Adrenal gland (tissue), 12 donors: Measurements from ENCODE around the gene PTH2. TPM values are rescaled to one million over a fixed set of nuclear protein-coding genes. Genes with fewer than 3 reads are reported as not detected.
"Not testable (repeated sequence)": the region's sequence is repeated elsewhere in the genome, so short reads cannot be mapped to it uniquely, and the experiment has no call there.

Source experiments
- DNase-seq, 7 donors: peaks; one replicate each; pipeline ENCODE4 v3.0.0-alpha.2; 2019 to 2020
- H3K27ac ChIP-seq, 5 donors: fragments of 200-600 bp; sonication (generic) in 4 of 5; 1 replicate in 3 of 5; 2 replicates in 2 of 5; pipeline versions ENCODE4 v1.5.1 to v1.8.0; 2016 to 2020; ENCODE audit warnings: mild to moderate bottlenecking in 1 of 5
- H3K27me3 ChIP-seq: fragments of 200-600 bp; 2 replicates; pipeline ENCODE4 v1.8.0; 2021
- H3K36me3 ChIP-seq, 2 donors: fragments of 200-600 bp; replicated peaks in 1 of 2; 1 replicate in 1 of 2; 2 replicates in 1 of 2; pipeline versions ENCODE4 v1.5.1 to v1.8.0; 2018 to 2022
- H3K4me1 ChIP-seq, 2 donors: fragments of 200-600 bp; replicated peaks in 1 of 2; 1 replicate in 1 of 2; 2 replicates in 1 of 2; pipeline versions ENCODE4 v1.5.1 to v1.8.0; 2018 to 2021
- H3K4me3 ChIP-seq, 4 donors: fragments of 200-600 bp; sonication (generic) in 3 of 4; one replicate each; pipeline ENCODE4 v1.5.1; 2016 to 2018
- H3K9me3 ChIP-seq, 3 donors: fragments of 200-600 bp; sonication (generic) in 1 of 3; replicated peaks in 1 of 3; 1 replicate in 2 of 3; 2 replicates in 1 of 3; pipeline versions ENCODE4 v1.5.1 to v1.8.0; 2016 to 2021
- CTCF ChIP-seq, 6 experiments: fragments of 450-650 bp in 4 of 6; fragments of 200-600 bp in 2 of 6; sonication (generic) in 1 of 6; IDR thresholded peaks; 1 replicate in 5 of 6; 2 replicates in 1 of 6; pipeline versions ENCODE4 v1.5.1 to v1.8.0; 2016 to 2021; ENCODE audit warnings: antibody characterized with exemption in 6 of 6, mild to moderate bottlenecking in 2 of 6, moderate library complexity in 1 of 6
- POLR2A ChIP-seq, 2 donors: fragments of 450-650 bp; IDR thresholded peaks; one replicate each; pipeline ENCODE4 v1.6.1; 2017; ENCODE audit warnings: antibody characterized with exemption in 2 of 2, mild to moderate bottlenecking in 2 of 2, moderate library complexity in 1 of 2
- WGBS, 4 donors: extraction: QIAGEN DNeasy Blood & Tissue Kit in 2 of 4; methylation state at CpG; one replicate each; pipeline versions ENCODE4 v1.1.5 to v1.1.7; 2013 to 2017; 5-methylcytosine and 5-hydroxymethylcytosine counted together
- intact Hi-C, 2 donors: fragments of 100-400 bp; cut with DNase I; formaldehyde crosslinking; loops; one replicate each; pipeline versions ENCODE4 v1.14.1 to v1.15.0; 2022 to 2023
- polyA plus RNA-seq, 3 donors: library from polyadenylated mRNA; stranded (reverse); fragments of 200-250 nt in 2 of 3; fragments of 350-450 nt in 1 of 3; fragmentation: Illumina TruSeq in 1 of 3; extraction: RNeasy Lipid Tissue Mini Kit (QIAGEN cat#74804) in 1 of 3; gene quantifications; one replicate each; pipeline ENCODE4 v1.2.3, GENCODE V29; 2013 to 2014
- total RNA-seq, 9 donors: library from RNA; depleted of rRNA in 4 of 9; stranded (reverse); fragments of >200 nt in 4 of 9; fragments of 120-200 nt in 1 of 9; fragmentation: NEBNext Ultra II Directional in 1 of 9; extraction: Animal tissue kit (Norgen Biotek cat#: 25700) in 1 of 9; gene quantifications; one replicate each; pipeline versions ENCODE4 v1.1.0 to v1.2.4, GENCODE V29; 2013 to 2023
- donor health status: healthy with polysubstance abuse.
- donor health status: Bipolar disorder and iron deficiency.
- donor health status: DM: yes; HTN: yes; CAD: no.
- donor health status: DM: no; HTN: no; CAD: no.
- donor health status: DM: no; HTN: no; CAD: no.
- donor health status: DM: yes; HTN: yes; CAD: no.

Gene PTH2
- total and polyA plus RNA-seq, 12 donors: not detected

- Histone ChIP-seq H3K36me3 (no peaks in the 10 kb centered on the region), H3K27ac (no peak overlapping the region), H3K27me3 (no peaks in the 10 kb centered on the region), H3K9me3 (peaks cover 0 to 4% (median 0%) of the 10 kb centered on the region in 3 donors), H3K4me1 (no peaks in the 10 kb centered on the region), H3K4me3 (no peak overlapping the region)
- no peak for DNase-seq
- 85 to 92% (median 89%) methylated on average over 5 of the region's 5 CpGs for WGBS, 4 donors
- TF ChIP-seq POLR2A (IDR thresholded peaks at IDR 0.05): no peak
- no peak for TF ChIP-seq CTCF (IDR thresholded peaks at IDR 0.05)
- intact Hi-C loops: no loop called here
Measured at GRCh38 chr19:49382639-49383038, 40.6 kb downstream of the PTH2 start.

- DNase-seq: no peak
- 83 to 94% (median 87%) methylated on average over 3 of the region's 3 CpGs for WGBS, 4 donors
- TF ChIP-seq CTCF (IDR thresholded peaks at IDR 0.05) (no peak), POLR2A (IDR thresholded peaks at IDR 0.05) (no peak)
- Histone ChIP-seq H3K9me3 (peaks cover 0 to 4% (median 0%) of the 10 kb centered on the region in 3 donors), H3K36me3 (no peaks in the 10 kb centered on the region), H3K4me3 (no peak overlapping the region), H3K27me3 (no peaks in the 10 kb centered on the region), H3K27ac (no peak overlapping the region), H3K4me1 (no peaks in the 10 kb centered on the region)
- intact Hi-C loops: no loop called here
Measured at GRCh38 chr19:49380391-49380790, 42.9 kb downstream of the PTH2 start.

- WGBS, 4 donors: 77 to 85% (median 84%) methylated on average over 3 of the region's 3 CpGs
- no peak for DNase-seq
- peaks cover 0 to 4% (median 0%) of the 10 kb centered on the region in 3 donors for H3K9me3 ChIP-seq
Measured at GRCh38 chr19:49378512-49378911, 44.7 kb downstream of the PTH2 start.

GRCh38 chr19:49374665-49375434 is 48.4 kb downstream of the PTH2 start:
- Histone ChIP-seq H3K4me3 (no peak overlapping the region), H3K36me3 (no peaks in the 10 kb centered on the region), H3K27me3 (no peaks in the 10 kb centered on the region), H3K9me3 (no peaks in the 10 kb centered on the region), H3K4me1 (no peaks in the 10 kb centered on the region), H3K27ac (no peak overlapping the region)
- DNase-seq: no peak
- 86 to 93% (median 87%) methylated on average over 9 to 16 of the region's 16 CpGs for WGBS, 4 donors
- TF ChIP-seq CTCF (IDR thresholded peaks at IDR 0.05) (no peak), POLR2A (IDR thresholded peaks at IDR 0.05) (no peak)
- intact Hi-C loops: no loop called here

More at GRCh38 chr19:49378512-49378911, 44.7 kb downstream of the PTH2 start:
- Histone ChIP-seq H3K4me1 (no peaks in the 10 kb centered on the region), H3K27ac (no peak overlapping the region), H3K4me3 (no peak overlapping the region), H3K27me3 (no peaks in the 10 kb centered on the region), H3K36me3 (no peaks in the 10 kb centered on the region)
- TF ChIP-seq CTCF (IDR thresholded peaks at IDR 0.05): no peak
- no peak for TF ChIP-seq POLR2A (IDR thresholded peaks at IDR 0.05)
- intact Hi-C loops: no loop called here

- DNase-seq, H3K4me1 ChIP-seq, H3K36me3 ChIP-seq, H3K4me3 ChIP-seq, intact Hi-C loops, H3K27ac ChIP-seq, H3K27me3 ChIP-seq, H3K9me3 ChIP-seq: not testable (repeated sequence)
- 69 to 85% (median 78%) methylated on average over 3 of the region's 3 CpGs for WGBS, 4 donors
Measured at GRCh38 chr19:49373174-49373573, 50.1 kb downstream of the PTH2 start.
